SK-N-MC (cell line): ENCODE results near the gene TBC1D3H.
"Not testable (repeated sequence)": the region's sequence is repeated elsewhere in the genome, so short reads cannot be mapped to it uniquely, and the experiment has no call there.

Experiments
- EZH2 ChIP-seq: fragments of 200-600 bp; sonication (generic); IDR thresholded peaks from one replicate; pipeline ENCODE4 v1.6.1; 2017; ENCODE audit warnings: antibody characterized with exemption
- FOXP2 ChIP-seq: optimal IDR thresholded peaks from 2 replicates; pipeline ENCODE3; 2011; ENCODE audit warnings: mild to moderate bottlenecking, moderate library complexity; ENCODE audit not compliant: insufficient read depth; ENCODE audit errors: extremely low read length, control extremely low read depth
- POLR2AphosphoS5 ChIP-seq: IDR thresholded peaks from 2 replicates; pipeline ENCODE4 v1.6.1; 2012; ENCODE audit warnings: mild to moderate bottlenecking, low read depth, low read length, borderline replicate concordance

- TF ChIP-seq EZH2, POLR2AphosphoS5, FOXP2: not testable (repeated sequence)
These were observed at the start of gene TBC1D3H for GRCh38 chr17:36388385-36389245.
